Astrocyte of the hippocampus (primary cell): ENCODE results near the gene REM2.

Experiments used
- DNase-seq: peaks from one replicate; pipeline ENCODE4 v3.0.0; 2011; ENCODE audit warnings: low read depth, low spot score

Gene REM2

GRCh38 chr14:22928237-22929103 lies 45.4 kb downstream of the REM2 start:
- peak; percentile 5 for DNase-seq

- peak; percentile 100 for DNase-seq
Observed at GRCh38 chr14:22929104-22929960, 46.3 kb downstream of the REM2 start, which contains the start of gene PRMT5. Gene PRMT5 (minus strand): TSS chr14:22929376. CDS start chr14:22929361, 15 bp downstream.

- no peak for DNase-seq
Observed at GRCh38 chr14:22929961-22930364, 46.9 kb downstream of the REM2 start.

GRCh38 chr14:22932146-22932545 lies 49.1 kb downstream of the REM2 start:
- DNase-seq, result no peak

- DNase-seq, result no peak
Observed at GRCh38 chr14:22935156-22935555, 52.1 kb downstream of the REM2 start.
